ENCODE measurements around the gene BARHL1. TPM values are rescaled to one million over a fixed set of nuclear protein-coding genes. Genes with fewer than 3 reads are reported as not detected.
"Not testable (repeated sequence)": the region's sequence is repeated elsewhere in the genome, so short reads cannot be mapped to it uniquely, and the experiment has no call there.

Gene BARHL1
- polyA plus RNA-seq, 1 donor = not detected

GRCh38 chr9:132556714-132557113, 25.7 kb upstream of the BARHL1 start:
- DNase-seq = no peak

DNA sequence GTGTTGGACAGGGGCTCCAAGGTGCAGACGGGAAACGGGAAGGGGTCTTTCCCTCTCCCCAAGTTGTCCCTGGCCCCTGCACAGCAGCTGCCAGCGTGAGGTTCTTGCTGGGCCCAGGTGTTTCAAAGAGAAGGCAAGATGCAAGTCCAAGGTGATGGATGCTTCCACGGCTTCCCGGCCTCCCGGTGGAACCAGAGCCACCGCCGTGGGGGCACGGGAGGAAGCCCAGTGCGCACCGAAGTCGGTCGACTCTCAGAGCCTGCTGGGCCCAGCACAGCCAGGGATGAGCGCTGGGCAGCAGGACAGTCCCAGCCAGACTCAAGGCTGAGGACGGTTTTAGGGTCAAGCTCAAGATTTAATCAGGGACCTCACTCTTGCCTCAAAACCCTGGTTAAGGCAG, 25.2 kb upstream of the BARHL1 start:
- no peak for DNase-seq

DNA sequence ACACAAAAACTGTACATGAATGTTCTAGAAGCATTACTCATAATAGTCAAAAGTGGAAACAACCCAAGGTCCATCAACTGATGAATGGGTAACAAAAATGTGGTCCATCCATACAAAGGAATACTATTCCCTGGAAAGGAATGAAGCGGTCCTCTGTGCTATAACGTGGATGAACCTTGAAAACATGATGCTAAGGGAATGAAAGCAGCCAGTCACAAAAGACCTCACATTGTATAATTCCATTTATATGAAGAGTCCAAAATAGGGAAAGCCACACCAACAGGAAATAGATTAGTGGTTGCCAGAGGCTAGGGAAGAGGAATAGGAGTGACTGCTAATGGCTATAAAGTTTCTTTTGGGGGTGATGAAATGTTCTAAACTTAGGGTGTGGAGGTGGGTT, 22.7 kb upstream of the BARHL1 start:
- DNase-seq = no peak

DNA sequence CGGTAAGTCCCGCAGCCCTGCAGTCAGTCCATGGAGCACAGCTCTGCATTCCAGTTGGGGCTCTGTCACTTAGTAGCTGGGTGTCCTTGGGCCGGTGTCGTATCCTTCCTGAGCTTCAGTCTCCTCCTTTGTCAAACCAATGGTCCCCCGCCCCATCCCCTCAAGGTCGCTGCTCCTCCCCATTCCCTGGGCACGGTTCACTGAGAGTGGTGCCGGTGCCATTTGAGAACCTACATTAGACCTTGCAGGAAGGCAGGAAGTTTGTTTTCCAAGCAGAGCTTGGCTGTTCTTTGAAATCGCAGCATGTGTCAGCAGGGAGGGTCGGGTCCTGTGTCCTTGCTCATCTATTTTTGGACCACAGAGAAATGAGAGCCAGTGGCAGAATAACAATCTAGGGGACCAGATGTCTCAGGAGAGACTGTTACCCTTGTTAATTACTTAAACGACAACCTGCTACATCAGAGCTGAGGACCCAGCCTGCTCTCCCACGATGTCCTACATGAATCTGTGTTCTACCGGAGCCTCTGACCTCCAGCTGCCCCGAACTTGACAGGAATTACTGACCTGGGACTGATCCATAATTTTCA, 21.7 kb upstream of the BARHL1 start:
- no peak for DNase-seq

- DNase-seq = no peak
These were observed 20.2 kb upstream of the BARHL1 start for GRCh38 chr9:132562306-132562573.

DNA sequence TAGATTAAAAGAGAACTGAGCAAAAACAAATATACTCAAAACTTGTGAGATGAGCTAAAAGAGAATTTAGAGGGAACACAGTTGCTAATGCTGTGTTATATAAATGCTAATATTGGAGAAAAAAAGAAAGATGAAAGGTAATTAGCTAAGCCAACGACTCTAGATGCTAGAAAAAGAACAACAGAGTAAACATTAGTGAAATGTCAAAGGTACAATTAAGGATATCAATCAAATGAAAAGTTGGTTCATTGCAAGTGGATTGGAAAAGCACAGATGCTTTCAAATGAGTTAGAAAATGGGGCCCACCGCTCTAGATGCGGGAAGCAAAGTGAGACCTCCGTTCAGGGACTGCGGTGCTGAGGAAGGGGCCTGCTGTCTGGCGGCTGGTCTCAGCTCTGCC, 17.9 kb upstream of the BARHL1 start:
- DNase-seq = no peak

DNA sequence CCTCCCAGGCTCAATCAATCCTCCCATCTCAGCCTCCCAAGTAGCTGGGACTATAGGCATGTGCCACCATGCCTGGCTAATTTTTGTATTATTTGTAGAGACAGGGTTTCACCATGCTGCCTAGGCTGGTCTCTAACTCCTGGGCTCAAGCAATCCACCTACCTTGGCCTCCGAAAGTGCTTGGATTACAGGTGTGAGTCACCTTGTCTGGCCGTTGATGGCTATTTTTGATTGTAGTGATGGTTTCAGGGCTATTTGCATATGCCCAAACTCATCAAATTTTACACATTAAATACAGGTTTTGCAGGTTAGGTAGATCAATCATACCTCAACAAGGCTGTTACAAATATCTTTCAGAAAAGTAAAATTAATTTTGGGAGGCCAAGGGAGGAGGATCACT, 13.6 kb upstream of the BARHL1 start:
- not testable (repeated sequence) for DNase-seq

DNA sequence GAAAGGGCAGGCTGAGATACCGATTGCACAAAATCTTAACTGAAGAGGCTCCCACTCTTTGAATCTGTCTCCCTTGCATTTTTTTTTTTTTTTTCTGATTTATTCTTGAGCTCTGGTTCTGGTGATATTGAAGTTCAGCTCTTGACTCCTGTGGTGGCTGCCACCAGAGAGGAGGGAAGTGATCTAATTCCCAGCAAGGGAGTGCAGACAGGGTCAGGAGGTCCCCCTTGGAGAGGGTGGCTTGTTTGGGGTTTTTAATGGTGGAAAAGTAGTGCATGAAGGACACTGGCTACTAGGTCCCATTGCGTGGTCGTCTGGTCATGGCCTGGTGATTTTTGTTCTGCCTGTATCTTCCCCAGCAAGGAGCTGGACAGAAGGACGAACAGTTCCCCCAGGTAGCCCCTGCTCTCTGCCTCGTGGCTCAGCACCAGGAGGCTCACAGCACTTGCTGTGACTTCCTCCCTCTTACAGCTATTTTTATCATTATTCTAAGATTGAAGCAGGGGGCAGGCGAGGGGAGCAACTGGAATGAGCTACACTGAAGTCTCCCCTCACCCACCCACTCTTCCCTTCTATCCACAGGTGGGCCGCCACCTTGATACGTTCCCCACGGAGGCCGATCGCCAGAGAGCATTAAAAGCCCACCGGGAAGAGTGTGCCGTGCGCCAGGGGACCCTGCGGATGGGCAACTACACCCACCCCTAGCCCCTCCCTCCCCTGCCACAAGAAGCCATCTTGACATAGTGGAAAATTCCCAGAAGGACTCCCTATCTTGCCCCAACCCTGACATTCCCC, 10.4 kb upstream of the BARHL1 start:
- DNase-seq = no peak

DNA sequence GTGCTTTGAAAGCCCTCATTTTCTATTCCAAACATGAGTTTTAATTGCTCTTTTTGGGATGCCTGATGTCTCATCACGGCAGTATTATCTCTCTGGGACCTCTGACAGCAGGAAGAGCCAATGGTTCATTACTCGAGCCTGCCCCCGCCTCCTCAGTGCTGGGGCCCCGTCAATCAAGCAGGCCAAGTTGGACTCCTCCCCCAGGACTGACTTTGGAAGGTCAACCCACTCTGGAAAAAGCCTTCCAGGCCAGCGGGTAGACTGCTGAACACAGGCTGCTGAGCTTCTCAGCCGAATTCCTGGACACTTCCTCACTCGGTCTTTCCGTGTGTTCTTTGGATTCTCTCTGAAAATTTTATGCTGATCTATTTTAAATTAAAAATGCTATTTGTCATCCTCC, 9.5 kb upstream of the BARHL1 start:
- DNase-seq = no peak

DNA sequence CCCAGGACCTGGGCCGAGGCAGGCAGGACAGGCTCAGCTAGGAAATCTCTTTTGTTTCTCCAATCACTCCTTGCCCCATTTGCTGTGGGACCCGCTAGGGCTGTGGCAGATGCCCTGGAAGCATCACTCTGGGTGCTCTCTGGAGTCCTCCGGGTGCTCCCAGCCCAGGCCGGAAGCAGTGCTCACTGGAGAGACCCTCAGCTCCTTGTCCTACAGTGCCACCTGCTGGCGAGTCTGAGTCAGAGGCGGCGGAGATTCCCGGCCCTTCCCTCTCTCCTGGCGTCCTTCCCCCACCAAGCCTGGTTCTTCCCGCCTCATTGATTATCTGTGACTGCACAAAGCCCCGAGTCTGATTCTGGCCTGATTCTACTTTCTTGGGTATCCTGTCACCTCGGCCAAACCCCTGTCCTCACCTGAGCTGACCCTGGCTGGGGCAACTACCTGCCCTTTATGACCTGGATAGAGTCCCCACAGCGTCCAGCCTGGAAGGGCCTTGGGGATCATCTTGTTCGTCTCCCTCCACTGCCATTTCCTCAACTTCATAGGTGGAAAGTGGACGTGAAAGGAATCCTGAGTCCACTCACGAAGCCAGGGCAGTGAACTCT, 7.3 kb upstream of the BARHL1 start:
- DNase-seq = peak; percentile 48

GRCh38 chr9:132575811-132576210, 6.6 kb upstream of the BARHL1 start:
- DNase-seq = no peak

- DNase-seq = no peak
These were observed 5.3 kb upstream of the BARHL1 start for GRCh38 chr9:132577119-132577518.

DNA sequence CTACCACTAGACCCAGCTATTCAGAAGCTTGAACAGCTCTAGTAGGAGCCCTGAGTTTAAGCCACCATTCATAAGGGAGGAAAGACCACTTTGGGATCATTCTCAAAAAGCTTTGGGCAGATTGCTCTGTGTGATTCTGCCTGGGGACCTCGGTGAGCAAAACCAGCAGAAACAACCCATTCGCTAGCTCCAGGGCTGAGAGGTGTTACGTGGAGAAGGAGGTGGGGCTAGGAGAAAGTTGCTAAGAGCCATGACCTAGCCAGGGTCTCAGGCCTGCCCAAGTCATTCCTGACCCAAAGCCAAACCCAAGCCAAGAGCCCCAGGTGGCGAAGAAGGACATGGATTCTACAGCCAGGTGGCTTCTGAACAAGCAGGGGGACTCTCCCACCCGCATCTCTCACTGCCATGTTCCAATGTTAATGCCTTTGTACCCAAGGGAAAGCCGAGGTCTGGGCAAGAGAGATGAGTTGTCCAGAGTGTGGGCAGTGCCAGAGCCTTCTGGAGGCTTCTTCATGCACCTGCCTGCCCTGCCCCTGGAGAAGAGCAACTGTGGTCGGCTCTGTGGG, 4.0 kb upstream of the BARHL1 start:
- no peak for DNase-seq

GRCh38 chr9:132579427-132579798, 3.0 kb upstream of the BARHL1 start:
- no peak for DNase-seq

GRCh38 chr9:132582786-132583583, 579 bp downstream of the BARHL1 start:
- DNase-seq = no peak

- no peak for DNase-seq
These were observed 1.3 kb downstream of the BARHL1 start for GRCh38 chr9:132583584-132584304.

DNA sequence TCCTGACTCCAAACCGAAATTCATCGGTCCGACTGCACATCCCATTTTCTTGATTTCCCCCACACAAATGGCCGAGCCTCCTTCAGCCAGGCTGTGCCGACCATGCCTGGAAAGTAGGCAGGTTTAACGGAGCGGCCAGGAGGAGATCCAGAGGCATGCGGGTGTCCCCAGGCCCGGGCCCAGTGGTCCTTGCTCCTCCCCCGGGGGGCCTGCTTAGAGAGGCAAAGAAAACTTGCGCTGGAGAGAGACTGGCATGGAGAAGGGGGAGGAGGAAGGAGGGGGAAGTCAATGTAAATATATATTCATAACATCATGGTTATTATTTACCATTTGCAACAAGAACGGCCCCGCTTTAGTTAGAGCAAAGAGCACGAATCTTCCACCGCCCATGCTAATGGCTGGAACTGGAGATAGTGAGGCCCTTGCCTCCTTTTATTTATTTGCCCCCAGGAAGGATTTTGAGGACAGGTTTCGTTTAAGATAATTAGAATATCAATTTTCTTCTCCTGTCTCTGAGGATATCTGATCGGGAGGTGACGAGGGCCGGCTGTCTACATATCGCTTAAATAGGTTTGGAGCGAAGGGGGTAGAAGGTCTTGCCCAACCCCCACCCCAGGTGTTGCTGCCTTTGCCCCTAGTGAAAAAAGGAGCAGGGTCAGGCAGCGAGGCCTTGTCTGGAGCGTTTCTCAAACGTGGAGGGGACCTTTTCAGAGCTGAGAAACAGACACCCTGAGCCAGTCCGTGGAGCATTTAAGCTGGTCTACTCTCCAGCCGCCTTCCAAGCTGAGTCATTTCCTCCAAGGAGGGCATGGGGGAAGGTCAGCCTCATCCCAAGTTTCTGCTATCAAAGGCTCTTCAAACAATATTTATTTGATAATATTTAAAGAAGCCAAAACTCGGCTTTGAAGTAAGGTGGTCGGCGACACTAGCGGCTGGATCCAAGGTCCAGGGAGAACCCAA, 2.5 kb downstream of the BARHL1 start:
- no peak for DNase-seq

DNA sequence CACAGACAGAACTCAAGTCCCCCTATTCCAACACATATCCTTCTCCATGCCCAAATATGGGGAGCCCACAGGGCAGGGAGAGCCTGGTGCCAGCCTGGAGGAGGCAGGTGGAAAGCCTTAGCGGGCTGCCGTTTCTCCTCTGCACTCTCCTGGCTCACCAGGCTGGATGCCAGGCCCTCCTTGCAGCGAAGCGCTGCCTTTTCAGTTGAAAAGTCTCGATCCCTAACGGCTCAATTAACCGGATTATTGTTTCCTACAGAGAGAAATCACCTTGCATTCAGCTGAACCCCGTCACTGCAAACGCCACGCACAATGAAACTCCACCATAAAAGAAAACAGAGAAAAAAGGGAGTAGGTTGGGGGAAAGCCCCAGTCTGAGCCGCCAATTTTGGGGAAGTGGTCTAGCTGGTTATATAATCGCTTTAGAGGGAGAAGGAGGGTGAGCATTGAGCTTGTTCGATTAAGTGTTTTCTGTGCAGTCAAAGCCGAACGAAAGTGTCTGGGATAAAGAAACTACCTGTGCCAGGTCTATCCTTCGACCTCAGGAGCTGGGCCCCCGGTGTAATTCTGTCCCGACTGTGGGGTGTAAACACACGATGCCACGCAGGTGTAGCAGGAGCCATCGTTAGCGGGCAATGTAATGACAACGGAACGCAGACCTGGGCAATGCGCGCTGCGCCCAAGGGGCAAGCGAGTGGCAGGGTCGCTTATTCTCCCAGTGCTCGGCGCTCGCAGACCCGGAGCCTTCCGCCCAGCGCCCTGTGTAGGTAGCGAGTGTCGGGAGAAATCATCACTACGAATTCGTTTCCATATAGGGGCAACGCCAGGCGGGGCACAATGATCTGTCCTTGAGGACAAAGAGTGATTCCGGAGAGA, 3.8 kb downstream of the BARHL1 start:
- no peak for DNase-seq

DNA sequence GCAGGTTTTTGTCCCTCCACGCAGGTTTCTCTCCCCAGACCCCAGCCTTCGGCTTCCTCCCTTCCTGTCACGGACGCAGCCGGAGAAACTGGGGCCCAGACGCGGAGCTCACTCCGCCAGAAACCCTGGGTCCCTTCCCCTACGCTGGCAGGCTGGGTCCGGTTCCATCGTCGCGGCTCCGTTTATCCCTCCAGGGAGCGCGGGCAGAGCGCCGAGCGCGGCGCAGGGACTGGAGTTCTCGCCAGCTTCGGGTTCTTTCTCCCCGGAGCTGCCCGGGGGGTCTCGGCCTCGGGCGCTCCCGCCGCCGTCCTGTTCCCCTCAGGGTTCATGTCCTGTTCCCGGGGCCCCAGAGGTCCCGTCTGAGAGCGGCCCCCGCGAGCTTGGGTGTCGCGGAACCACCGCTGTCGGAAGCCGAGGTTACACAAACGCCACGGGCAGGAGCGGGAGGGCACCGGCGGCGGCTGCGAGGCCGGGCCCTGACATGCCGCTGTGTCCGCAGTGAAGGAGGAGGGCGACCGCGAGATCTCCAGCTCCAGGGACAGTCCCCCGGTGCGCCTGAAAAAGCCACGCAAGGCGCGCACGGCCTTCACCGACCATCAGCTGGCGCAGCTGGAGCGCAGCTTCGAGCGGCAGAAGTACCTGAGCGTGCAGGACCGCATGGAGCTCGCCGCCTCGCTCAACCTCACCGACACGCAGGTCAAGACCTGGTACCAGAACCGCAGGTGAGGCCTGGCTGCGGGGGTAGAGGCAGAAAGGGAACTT, 4.6 kb downstream of the BARHL1 start:
- no peak for DNase-seq

DNA sequence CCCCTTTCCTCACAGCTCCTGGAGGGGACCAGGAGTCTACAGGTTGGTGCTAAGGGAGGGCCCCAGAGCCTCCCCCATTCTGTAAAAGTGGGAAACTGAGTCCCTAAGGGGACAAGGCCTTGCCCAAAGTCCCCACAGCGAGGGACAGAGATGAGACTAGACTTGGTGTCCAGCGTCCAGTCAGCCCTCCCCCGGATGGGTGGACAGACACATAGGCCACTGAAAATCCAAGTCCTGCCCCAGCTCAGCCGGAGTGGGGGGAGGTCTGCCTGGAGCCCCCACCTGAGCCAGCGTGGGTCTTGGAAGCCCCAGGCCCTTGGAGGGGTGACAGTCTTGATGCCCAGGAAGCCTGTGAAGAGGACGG, 5.2 kb downstream of the BARHL1 start:
- no peak for DNase-seq

All from hindlimb muscle (tissue), 1 donor.